Stimulated activated CD4-positive, alpha-beta T cell treated with anti-CD3 and anti-CD28 coated beads, TNF-alpha, amount 100 ng/mL, for 24 hours (primary cell): ENCODE results near the gene SOD2.
A peak's percentile ranks its signal among the peaks of the same experiment; 100 is the strongest.
"Not testable (repeated sequence)": the region's sequence is repeated elsewhere in the genome, so short reads cannot be mapped to it uniquely, and the experiment has no call there.

Source experiments
- DNase-seq, 3 experiments: peaks; one replicate each; pipeline ENCODE4 v3.0.0-alpha.2; 2020; ENCODE audit warnings: low read depth in 3 of 3

Gene SOD2

DNA sequence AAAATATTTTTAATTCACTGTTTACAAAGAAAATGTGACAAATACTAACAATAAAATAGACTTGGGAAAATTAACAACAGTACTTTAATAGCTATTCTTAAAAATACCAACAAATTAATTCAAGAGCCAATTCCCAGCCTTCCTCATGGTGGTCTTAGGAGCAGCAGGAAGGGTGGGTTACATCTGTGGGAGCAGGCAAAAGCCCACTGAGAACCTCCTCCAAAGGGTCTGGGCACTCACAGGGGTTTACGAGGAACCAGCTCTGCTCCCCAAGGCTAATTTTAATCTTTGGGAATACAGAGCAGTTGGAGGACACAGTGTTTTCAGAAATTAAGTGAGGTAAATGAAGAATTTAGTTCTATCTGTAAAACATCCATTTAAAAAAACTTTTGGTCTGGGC, 10.2 kb downstream of the SOD2 start:
- DNase-seq: no peak

DNA sequence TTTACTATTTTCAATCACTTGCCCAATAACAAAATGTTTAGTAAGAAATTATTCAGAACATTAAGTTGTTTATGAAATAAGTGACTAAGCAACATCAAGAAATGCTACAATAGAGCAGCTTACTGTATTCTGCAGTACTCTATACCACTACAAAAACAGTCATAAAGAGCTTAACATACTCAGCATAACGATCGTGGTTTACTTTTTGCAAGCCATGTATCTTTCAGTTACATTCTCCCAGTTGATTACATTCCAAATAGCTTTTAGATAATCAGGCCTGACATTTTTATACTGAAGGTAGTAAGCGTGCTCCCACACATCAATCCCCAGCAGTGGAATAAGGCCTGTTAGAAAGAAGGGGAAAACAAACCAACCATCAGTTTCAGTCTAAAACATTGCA, 10.7 kb downstream of the SOD2 start:
- DNase-seq: no peak

DNA sequence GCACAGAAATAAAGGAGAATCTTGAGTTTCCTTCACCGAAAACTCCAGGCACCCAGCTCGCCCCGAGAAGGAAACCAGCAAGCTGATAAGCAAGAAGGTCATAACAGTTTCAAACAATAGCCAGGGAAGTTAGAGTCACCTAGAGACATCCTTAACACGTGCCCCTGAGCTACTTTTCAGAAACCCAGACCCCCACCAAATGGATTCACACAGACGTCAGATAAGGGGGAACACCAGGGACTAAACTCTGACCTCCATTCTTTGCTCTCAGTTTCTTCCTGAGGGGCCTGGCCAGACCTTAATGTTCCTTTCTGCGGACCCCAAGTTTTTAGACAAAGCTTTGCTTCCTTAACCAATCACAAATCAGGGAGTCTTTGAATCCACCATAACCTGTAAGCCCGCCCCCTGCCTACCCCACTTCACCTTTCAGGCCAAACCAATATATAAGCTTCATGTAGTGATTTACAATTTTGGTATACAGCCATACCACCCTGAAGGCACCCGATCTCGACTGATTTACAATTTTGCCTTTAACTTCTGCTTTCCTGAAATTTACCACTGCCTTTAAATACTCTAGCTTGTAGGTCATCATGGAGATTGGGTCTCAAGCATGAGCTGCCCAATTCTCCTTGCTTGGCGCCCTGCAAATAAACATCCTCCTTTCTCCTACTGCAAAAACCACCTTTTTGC, 11.7 kb downstream of the SOD2 start:
- no peak for DNase-seq

DNA sequence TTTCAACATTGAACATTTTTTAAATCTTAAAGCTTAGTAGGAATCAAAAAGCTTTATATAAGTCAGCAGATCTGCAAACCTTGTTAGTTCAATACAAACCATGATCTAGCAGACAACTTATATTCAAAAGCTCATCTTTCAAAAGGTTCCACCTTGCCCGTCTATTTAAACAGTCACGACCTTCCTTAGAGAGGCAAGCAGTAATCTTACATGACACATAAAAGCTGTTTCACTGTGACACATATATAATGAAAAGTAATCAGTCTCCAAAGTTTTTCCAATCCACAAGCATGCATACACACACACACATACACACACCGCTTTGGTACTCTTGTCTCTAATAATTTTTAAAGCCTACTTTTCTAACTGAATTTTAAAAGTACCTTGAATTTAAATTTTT, 12.9 kb downstream of the SOD2 start:
- no peak for DNase-seq

DNA sequence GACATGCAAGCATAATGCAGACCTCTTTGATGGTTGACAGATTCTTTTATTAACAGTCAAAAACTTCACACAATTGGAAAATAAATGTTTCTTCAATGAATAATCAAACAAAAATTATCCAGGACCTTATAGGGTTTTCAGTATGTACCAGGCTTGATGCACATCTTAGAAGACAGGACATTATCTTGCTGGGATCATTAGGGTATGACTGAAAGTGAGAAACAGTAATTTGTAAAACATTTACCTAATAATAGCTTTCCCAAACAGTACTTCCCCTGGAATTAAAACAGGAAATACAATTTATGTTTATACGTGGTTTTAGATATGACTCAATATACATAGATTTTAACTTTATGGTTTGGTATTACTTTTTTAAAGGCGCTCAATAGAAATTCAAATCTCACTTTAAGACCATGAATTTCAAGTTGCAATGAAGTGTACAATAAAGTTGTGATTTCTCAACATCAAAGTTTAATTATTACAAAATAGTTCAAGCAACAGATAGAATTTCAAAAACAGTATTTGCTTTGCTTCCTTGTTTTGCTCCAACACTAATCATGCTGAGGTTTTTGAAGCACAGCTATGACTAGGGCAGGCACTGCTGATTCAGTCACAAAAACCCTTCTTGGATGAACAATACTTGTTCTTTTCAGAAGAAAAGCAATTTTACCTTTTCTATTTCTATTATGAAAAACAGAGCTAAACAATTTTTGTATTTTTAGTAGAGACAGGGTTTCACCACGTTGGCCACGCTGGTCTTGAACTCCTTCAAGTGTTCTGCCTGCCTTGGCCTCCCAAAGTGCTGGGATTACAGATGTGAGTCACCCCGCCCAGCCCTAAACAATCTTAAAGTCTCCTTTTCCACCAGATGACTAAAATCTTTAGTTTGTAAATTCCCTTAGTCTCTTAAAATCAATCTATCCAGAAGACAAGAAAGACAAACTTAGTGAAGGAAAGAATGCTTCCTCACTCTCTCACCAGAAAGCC, 13.7 kb downstream of the SOD2 start:
- peak in 1 of 3 experiments; percentile 25 for DNase-seq

DNA sequence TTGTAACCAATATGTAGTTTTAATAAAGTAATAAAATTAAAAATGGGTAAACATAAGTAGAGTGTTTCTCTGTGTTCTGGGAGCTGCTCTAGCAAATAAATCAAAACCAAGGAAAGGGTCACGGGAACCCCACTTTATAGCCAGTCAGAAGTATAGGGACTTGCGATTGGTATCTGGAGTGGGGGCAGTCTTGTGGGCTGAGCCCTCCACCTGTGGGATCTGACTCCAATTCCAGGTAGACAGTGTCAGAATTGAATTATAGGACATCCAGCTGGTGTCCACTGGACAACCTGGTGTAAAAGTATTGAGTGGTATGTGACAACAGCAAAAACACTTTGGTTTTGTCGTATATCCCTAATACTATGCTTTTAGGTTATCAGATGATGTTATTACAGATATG, 14.5 kb downstream of the SOD2 start:
- no peak for DNase-seq

DNA sequence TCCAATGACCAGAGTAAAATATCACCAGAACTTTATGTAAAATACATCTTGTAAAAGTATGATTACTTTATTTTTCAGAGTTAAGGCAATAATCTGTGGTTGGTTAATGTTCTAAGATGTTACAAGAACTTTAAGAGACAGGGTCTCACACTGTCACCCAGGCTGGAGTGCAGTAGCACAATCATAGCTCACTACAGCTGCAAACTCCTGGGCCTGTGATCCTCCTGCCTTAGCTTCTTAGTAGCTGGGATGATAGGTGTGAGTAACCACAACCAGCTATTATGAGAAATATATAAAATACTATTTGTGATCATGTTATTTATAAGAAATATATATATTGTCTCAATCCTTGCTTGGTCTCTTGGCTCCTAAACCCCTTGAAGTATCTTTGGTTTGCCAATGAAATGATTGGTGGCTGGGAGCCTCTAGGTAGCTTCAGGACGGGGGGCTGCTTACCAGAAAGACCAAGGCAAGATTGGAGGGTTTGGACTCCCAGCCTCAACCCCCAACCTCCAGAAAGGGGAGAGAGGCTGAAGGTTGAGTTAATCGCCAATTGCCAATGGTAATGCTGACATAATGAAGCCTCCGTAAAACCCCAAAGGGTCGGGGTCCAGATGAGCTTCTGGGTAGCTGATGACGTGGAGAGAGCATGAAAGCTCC, 15.4 kb downstream of the SOD2 start:
- DNase-seq: no peak

DNA sequence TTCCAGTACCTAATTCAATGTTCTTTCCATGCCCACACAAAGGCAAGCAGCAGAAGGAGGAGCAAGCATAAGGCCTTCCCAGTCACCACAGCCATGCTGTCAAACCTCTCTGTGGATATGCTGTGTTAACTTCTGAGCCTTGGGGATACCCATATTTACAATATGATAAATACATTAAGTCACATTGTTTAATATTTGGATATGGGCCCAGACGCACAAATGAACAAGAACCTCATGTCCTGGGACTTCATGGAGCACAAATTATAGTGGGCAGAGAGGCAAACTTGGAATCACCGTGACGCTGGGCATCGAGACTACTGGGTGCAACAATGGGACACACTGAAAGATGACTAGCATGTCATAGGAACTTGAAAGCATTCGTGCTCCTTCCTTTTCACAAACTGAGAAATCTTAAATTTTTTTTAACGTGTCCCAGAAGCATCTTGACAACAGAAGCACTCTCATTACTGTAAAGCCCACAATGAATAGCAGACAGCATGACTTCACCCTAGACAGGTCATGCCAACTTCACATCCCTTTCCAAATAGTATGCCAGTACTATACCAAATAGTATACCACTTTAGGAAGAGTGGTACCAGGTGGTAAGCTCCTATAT, 16.0 kb downstream of the SOD2 start:
- no peak for DNase-seq

DNA sequence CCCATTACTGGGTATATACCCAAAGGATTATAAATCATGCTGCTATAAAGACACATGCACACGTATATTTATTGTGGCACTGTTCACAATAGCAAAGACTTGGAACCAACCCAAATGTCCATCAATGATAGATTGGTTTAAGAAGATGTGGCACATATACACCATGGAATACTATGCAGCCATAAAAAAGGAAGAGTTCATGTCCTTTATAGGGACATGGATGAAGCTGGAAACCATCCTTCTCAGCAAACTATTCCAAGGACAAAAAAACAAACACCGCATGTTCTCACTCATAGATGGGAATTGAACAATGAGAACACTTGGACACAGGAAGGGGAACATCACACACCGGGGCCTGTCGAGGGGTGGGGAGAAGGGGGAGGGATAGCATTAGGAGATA, 16.8 kb downstream of the SOD2 start:
- DNase-seq: not testable (repeated sequence)

DNA sequence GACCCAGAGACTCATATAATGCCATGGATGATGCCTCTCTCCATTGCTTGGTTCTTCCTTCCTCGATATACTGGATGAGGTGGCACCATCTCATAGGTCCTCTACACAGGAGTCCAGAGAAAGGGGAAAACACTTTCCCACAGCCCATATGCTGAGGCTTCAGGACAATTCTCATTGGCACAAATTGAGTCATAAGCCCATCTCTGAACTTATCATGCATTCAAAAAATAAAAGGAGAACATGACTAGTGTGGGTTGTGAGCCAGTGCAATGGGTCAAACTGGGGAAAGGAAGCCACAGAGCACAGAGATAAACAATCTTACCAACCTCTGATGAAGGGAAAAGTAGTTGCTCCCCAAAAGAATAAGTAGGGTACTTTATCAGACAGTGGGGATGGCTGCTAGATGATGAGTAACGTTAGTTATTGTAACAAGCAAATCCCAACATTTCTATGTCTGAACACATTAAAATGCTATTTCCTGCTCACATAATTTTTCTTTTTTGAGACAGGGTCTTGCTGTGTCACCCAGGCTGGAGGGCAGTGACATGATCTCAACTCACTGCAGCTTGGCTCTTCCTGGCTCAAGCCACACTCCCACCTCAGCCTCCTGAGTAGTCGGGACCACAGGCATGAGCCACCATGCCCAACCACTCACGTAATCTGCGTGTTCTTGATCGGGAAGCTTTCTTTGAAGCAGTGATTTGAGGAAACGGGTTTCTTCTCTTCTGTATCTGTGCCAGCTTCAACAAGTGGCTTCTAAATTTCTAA, 27.0 kb downstream of the SOD2 start:
- no peak for DNase-seq

DNA sequence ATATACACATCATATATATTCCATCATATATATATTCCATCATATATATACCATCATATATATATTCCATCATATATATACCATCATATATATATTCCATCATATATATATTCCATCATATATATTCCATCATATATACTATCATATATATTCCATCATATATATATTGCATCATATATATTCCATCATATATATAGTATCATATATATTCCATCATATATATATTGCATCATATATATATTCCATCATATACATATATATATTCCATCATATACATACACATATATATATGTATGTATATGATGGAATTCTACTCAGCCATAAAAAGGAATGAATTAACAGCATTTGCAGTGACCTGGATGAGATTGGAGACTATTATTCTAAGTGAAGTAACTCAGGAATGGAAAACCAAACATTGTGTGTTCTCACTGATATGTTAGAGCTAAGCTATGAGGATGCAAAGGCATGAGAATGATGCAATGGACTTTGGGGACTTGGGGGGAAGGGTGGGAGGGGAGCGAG, 29.6 kb downstream of the SOD2 start:
- DNase-seq: not testable (repeated sequence)

DNA sequence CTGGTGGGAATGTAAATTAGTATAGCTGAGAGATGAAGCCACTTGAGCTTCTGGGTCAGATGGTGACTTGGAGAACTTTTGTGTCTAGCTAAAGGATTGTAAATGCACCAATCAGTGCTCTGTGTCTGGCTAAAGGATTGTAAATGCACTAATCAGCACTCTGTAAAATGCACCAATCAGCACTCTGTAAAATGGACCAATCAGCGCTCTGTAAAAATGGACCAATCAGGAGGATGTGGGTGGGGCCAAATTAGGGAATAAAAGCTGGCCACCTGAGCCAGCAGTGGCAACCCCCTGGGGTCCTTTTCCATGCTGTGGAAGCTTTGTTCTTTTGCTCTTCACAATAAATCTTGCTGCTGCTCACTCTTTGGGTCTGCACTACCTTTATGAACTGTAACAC, 31.1 kb downstream of the SOD2 start:
- DNase-seq: not testable (repeated sequence)

DNA sequence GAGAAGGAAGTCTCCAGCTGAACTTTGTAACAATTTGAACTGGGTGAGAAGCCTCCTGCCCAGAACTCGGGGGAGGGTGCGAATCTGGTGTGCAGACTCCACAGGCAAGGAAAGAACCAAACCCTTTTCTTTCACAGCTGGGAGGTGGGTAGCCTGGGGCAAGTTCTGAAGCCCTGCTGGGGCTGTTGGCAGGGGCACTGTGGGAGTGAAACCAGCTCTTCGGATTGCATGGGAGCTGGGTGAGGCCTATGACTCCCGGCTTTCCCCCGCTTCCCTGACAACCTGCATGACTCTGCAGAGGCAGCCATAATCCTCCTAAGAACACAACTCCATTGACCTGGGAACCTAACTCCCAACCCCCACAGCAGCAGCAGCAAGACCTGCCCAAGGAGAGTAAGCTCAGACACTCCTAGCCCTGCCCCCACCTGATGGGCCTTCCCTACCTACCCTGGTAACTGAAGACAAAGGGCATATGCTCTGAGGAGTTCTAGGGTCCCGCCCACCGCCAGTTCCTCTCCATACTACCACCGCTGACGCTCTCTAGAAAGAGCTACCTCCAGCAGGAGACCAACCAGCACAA, 37.5 kb downstream of the SOD2 start:
- no peak for DNase-seq

DNA sequence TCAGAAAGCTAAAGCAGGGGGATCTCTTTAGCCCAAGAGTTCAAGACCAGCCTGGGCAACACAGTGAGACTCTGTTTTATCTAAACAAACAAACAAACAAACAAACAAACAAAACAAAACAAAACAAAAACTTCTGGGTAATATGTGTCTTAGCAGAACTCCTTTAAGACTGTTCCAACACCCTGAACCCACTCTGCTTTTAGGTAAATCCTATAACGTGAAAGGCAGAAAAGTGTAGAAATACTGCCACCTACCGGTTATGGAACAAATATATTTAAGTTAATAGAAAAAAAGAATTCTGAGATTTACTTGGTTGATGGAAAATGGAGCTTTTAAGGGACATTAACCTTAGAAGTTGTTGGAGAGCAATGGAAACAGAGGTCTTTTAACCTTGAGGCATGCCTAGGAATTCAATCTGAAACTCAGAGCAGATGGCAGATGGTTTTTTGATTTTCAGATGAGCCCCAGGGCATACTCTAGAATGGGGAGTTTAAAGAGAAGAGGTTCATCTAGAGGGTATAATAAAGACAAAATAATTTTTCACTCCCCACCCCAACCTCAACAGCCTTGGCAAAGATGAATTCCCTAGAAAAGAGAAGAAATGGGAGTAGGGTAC, 38.5 kb downstream of the SOD2 start:
- DNase-seq: no peak

DNA sequence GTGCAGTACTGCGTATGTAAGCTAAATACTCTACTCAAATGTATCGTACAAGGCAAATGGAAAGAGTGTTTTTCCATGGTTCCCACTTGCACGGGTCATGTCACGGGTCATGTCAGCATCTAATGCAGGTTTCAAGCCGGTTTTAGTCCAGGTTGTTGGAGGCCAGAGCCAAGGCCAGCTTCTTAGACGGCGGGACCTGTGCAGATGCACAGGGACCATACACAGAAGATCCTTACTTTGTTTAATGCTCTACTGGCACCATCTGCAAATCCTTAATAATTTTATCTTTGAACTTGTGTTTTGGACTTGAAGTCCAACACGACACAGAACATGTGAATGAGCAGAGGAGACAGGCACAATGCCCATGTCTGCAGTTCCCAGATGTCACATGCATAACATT, 42.7 kb downstream of the SOD2 start:
- no peak for DNase-seq

DNA sequence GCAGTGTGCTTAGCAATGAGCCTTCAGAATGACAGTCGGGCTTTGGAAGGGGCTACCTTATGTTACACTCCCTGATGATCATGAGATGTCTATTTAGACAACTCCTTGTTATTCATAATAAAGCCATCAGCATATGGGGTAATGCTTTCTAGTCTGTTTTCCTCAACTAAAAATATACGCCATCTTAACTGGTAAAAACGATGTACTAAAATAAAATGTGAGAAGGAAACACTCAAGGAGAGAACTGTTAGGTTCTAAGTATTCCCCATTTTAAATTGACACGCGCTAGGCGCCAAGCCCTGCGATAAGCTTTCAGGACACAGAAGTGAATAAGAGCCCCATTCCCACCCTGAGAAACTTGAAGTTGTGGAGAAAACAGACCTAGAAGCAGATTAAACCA, 43.6 kb downstream of the SOD2 start:
- DNase-seq: no peak

DNA sequence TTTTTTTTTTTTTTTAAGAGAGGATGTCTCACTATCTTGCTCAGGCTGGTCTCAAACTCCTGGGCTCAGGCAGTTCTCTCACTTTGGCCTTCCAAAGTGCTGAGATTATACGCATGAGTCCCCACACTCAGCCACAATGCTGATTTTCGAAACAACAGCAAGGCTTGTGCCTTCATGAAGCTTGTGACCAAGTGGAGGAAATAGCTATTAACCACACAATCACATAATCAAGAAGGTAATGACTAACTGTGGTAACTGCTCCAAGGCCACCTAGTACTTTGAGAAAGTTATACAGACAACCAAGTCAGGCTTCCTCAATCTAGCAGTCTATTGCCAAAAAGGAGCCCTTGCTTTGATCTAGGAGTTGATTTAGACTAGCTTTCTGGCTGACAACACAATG, 46.3 kb downstream of the SOD2 start:
- no peak for DNase-seq

DNA sequence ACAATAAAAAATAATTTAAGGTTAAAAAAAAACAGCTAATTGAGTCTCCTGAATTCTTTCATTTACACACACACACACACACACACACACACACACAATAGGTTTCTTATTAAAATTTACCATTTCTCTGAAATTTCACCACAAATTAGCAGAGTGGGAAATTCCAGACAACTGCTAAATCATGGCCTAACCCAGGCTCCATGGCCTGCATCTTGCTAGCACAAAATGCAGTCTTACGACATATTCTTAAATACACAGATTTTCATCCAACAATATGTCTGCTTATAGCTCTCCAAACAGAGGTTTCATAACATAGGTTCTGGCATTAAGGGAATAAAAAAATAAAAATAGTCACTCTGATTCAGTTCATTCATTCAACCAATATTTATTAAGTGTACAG, 46.9 kb downstream of the SOD2 start:
- DNase-seq: no peak

DNA sequence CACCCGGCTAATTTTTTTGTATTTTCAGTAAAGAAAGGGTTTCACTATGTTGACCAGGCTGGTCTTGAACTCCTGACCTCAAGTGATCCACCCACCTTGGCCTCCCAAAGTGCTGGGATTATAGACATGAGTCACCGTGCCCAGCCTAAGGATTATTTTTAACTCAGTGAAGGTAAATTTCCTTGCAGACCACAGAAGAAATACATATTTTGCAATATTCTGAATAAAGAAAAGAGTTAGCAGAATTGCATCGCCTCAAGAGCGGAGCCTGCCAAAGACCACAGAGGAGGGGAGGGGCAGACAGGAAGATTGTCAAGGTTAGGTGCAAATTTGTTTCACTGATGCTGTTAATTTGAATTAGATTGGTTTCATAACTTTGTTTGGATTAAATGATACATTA, 47.4 kb downstream of the SOD2 start:
- DNase-seq: no peak
